DND-41 (cell line): ENCODE data around the gene SERAC1.
A peak's percentile ranks its signal among the peaks of the same experiment; 100 is the strongest.

Experiments
- ATAC-seq: fragments of 200-7000 bp; cut with Tn5 transposase; 3 replicates; pipeline ENCODE4 v1.9.1; 2021; ENCODE audit warnings: low read depth; ENCODE audit not compliant: insufficient read depth
- DNase-seq: peaks from one replicate; pipeline ENCODE4 v3.0.0-alpha.2; 2020
- H2AFZ ChIP-seq: 2 replicates; pipeline ENCODE4 v1.6.0; 2012; ENCODE audit warnings: low read depth, low read length
- H3K27ac ChIP-seq: 2 replicates; pipeline ENCODE4 v1.5.1; 2012; ENCODE audit warnings: low read length, inconsistent platforms
- H3K27me3 ChIP-seq: fragments of 200-600 bp; sonication (generic); 2 replicates; pipeline ENCODE4 v1.6.0; 2012; ENCODE audit warnings: low read length, mild to moderate bottlenecking, inconsistent platforms; ENCODE audit not compliant: insufficient read depth, poor library complexity
- H3K36me3 ChIP-seq: 2 replicates; pipeline ENCODE4 v1.5.1; 2012; ENCODE audit warnings: low read length, inconsistent platforms; ENCODE audit not compliant: insufficient read depth
- H3K4me1 ChIP-seq: 2 replicates; pipeline ENCODE4 v1.5.1; 2012; ENCODE audit warnings: mild to moderate bottlenecking, low read length; ENCODE audit not compliant: insufficient read depth
- H3K4me2 ChIP-seq: 2 replicates; pipeline ENCODE4 v1.6.0; 2012; ENCODE audit warnings: mild to moderate bottlenecking, moderate library complexity, low read length, inconsistent platforms; ENCODE audit not compliant: insufficient read depth
- H3K4me3 ChIP-seq, 2 experiments: fragments of 200-600 bp in 1 of 2; shearing (Covaris generic) in 1 of 2; 2 replicates each; pipeline ENCODE4 v1.5.1; 2012 to 2016; ENCODE audit warnings: inconsistent platforms in 2 of 2, low read length in 2 of 2, mild to moderate bottlenecking in 2 of 2, low read depth in 1 of 2, moderate library complexity in 1 of 2
- H3K79me2 ChIP-seq: 2 replicates; pipeline ENCODE4 v1.6.0; 2012; ENCODE audit warnings: low read length, inconsistent platforms; ENCODE audit not compliant: insufficient read depth
- H3K9ac ChIP-seq: 2 replicates; pipeline ENCODE4 v1.6.0; 2012; ENCODE audit warnings: low read depth, mild to moderate bottlenecking, inconsistent platforms, low read length, moderate library complexity
- H3K9me3 ChIP-seq: 2 replicates; pipeline ENCODE4 v1.5.1; 2012; ENCODE audit warnings: low read length, moderate library complexity, mild to moderate bottlenecking, inconsistent platforms; ENCODE audit not compliant: insufficient read depth, severe bottlenecking
- H4K20me1 ChIP-seq: 2 replicates; pipeline ENCODE4 v1.6.0; 2012; ENCODE audit warnings: low read length; ENCODE audit not compliant: insufficient read depth
- CTCF ChIP-seq: IDR thresholded peaks from 2 replicates; pipeline ENCODE4 v1.5.1; 2012; ENCODE audit warnings: borderline replicate concordance, low read length, moderate library complexity, mild to moderate bottlenecking; ENCODE audit not compliant: poor library complexity, severe bottlenecking; ENCODE audit errors: extremely low read depth
- EZH2 ChIP-seq: IDR thresholded peaks from 3 replicates; pipeline ENCODE4 v1.6.1; 2012; ENCODE audit warnings: borderline replicate concordance, low read depth, mild to moderate bottlenecking, moderate library complexity, low read length, inconsistent platforms; ENCODE audit not compliant: severe bottlenecking

Gene SERAC1

GRCh38 chr6:158207422-158207788, 39.3 kb upstream of the SERAC1 start:
- Histone ChIP-seq H3K79me2 (no peaks in the 10 kb centered on the region), H3K9me3 (no peaks in the 10 kb centered on the region), H3K4me3 (no peak overlapping the region), H3K4me1 (no peaks in the 10 kb centered on the region), H4K20me1 (no peaks in the 10 kb centered on the region), H2AFZ (no peak overlapping the region), H3K27me3 (peaks cover 3% of the 10 kb centered on the region), H3K9ac (no peak overlapping the region), H3K27ac (no peak overlapping the region), H3K36me3 (no peaks in the 10 kb centered on the region), H3K4me2 (no peak overlapping the region)
- ATAC-seq (no peak), DNase-seq (no peak)
- TF ChIP-seq EZH2 (no peak), CTCF (no peak)

GRCh38 chr6:158206740-158207421, 38.8 kb upstream of the SERAC1 start:
- no peak for TF ChIP-seq CTCF
- TF ChIP-seq EZH2 = no peak
- Histone ChIP-seq H2AFZ (no peak overlapping the region), H4K20me1 (no peaks in the 10 kb centered on the region), H3K4me2 (no peak overlapping the region), H3K4me3 (no peak overlapping the region), H3K4me1 (no peaks in the 10 kb centered on the region), H3K79me2 (no peaks in the 10 kb centered on the region), H3K36me3 (no peaks in the 10 kb centered on the region), H3K9ac (no peak overlapping the region), H3K9me3 (no peaks in the 10 kb centered on the region), H3K27me3 (peaks cover 3% of the 10 kb centered on the region), H3K27ac (no peak overlapping the region)
- ATAC-seq (no peak), DNase-seq (no peak)

- no peak overlapping the region for H3K4me2 ChIP-seq
- no peak overlapping the region for H3K9ac ChIP-seq
- H3K27me3 ChIP-seq = peaks cover 3% of the 10 kb centered on the region
- no peaks in the 10 kb centered on the region for H3K36me3 ChIP-seq
- TF ChIP-seq CTCF (peak; percentile 30), EZH2 (no peak)
- no peaks in the 10 kb centered on the region for H3K9me3 ChIP-seq
- no peaks in the 10 kb centered on the region for H3K79me2 ChIP-seq
- H4K20me1 ChIP-seq = no peaks in the 10 kb centered on the region
- DNase-seq (no peak), ATAC-seq (no peak)
- no peak overlapping the region for H2AFZ ChIP-seq
- no peak overlapping the region for H3K27ac ChIP-seq
- H3K4me3 ChIP-seq = no peak overlapping the region
- no peaks in the 10 kb centered on the region for H3K4me1 ChIP-seq
These were observed 37.3 kb upstream of the SERAC1 start for GRCh38 chr6:158205169-158205944.
